Activated CD4-positive, alpha-beta T cell treated with anti-CD3 and anti-CD28 coated beads, Interleukin-2, amount 50 U/mL, for 48 hours (primary cell): Measurements from ENCODE around the gene SLC44A5.
"Not testable (repeated sequence)": the region's sequence is repeated elsewhere in the genome, so short reads cannot be mapped to it uniquely, and the experiment has no call there.

Source experiments
- DNase-seq, 2 experiments: peaks; one replicate each; pipeline ENCODE4 v3.0.0-alpha.2; 2020

SLC44A5 gene

GRCh38 chr1:75263616-75264015 lies 347.3 kb downstream of the SLC44A5 start:
- DNase-seq = not testable (repeated sequence)

- DNase-seq = not testable (repeated sequence)
Observed at GRCh38 chr1:75261946-75262345, 349.0 kb downstream of the SLC44A5 start.

GRCh38 chr1:75258351-75258750 lies 352.6 kb downstream of the SLC44A5 start:
- no peak for DNase-seq

- no peak for DNase-seq
Observed at GRCh38 chr1:75257424-75257823, 353.5 kb downstream of the SLC44A5 start.

GRCh38 chr1:75250114-75250513 lies 360.8 kb downstream of the SLC44A5 start:
- DNase-seq = not testable (repeated sequence)

GRCh38 chr1:75245239-75245638 lies 365.7 kb downstream of the SLC44A5 start:
- DNase-seq = no peak

- DNase-seq = no peak
Observed at GRCh38 chr1:75243124-75243523, 367.8 kb downstream of the SLC44A5 start.

GRCh38 chr1:75237316-75237715 lies 373.6 kb downstream of the SLC44A5 start:
- no peak for DNase-seq

GRCh38 chr1:75234562-75234961 lies 376.4 kb downstream of the SLC44A5 start:
- no peak for DNase-seq

GRCh38 chr1:75233302-75233929 lies 377.5 kb downstream of the SLC44A5 start:
- no peak for DNase-seq

GRCh38 chr1:75220072-75220471 lies 390.8 kb downstream of the SLC44A5 start:
- no peak for DNase-seq

GRCh38 chr1:75214017-75214416 lies 396.9 kb downstream of the SLC44A5 start:
- no peak for DNase-seq

- DNase-seq = no peak
Observed at GRCh38 chr1:75211648-75212047, 399.3 kb downstream of the SLC44A5 start.

- DNase-seq = no peak
Observed at GRCh38 chr1:75208862-75209261, 402.1 kb downstream of the SLC44A5 start.

- DNase-seq = no peak
Observed at GRCh38 chr1:75203415-75204277, 407.3 kb downstream of the SLC44A5 start.

GRCh38 chr1:75202751-75203150 lies 408.2 kb downstream of the SLC44A5 start:
- no peak for DNase-seq

GRCh38 chr1:75198761-75199160 lies 412.2 kb downstream of the SLC44A5 start:
- DNase-seq = no peak

GRCh38 chr1:75198163-75198562 lies 412.8 kb downstream of the SLC44A5 start:
- DNase-seq = no peak

GRCh38 chr1:75188892-75189291 lies 422.0 kb downstream of the SLC44A5 start:
- no peak for DNase-seq

GRCh38 chr1:75181214-75181955 lies 429.5 kb downstream of the SLC44A5 start:
- not testable (repeated sequence) for DNase-seq

- no peak for DNase-seq
Observed at GRCh38 chr1:75174031-75174760, 436.7 kb downstream of the SLC44A5 start.

- no peak for DNase-seq
Observed at GRCh38 chr1:75172556-75172955, 438.4 kb downstream of the SLC44A5 start.

- no peak for DNase-seq
Observed at GRCh38 chr1:75171876-75172275, 439.0 kb downstream of the SLC44A5 start.
